HG03064 (cell line): Measurements from ENCODE around the gene DPM3.
"Not testable (repeated sequence)": the region's sequence is repeated elsewhere in the genome, so short reads cannot be mapped to it uniquely, and the experiment has no call there.

ENCODE experiments used
- ATAC-seq: cut with Tn5 transposase; IDR thresholded peaks from one replicate; pipeline ENCODE4 v1.9.1; 2021; ENCODE audit warnings: low read depth; ENCODE audit not compliant: unreplicated experiment

The DPM3 gene

DNA sequence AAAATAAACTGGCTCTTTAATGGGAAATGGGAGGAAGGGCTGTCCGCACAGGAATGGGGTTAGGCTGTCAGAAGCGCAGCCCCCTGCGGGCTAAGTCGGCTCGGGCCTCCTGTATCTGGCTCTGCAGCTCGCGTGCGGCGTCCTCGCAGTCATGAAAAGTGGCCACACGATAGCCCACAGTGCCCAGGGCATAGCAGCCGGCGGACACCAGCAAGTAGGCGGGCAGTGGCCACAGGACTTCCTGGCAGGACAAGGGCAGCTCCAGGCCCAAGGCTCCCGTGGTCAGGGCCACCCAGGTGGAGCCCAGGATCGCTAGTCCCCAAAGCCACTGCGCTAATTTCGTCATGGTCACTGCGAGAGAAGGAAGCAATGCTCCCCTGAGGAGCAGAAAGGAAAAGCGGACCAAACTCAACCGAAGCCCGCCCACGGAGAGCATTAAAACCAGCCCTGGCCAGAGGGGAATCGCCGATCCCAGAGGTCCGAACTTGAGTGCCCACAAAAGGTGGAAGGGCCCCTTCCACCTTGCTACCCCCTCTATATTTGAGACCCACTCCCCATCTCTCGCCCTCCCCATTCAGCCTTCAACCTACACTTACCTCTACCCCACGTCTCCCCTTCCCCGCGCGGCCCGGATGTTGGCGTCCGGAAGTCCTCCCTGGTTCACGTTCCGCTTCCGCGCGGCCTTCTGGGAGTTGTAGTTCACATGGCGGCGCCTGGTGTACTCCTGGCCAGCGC lies at the start of gene DPM3:
Gene DPM3 (minus strand): TSS at position 637 of the 735 bp plus-strand sequence. CDS start 291 bp downstream, at position 346.
- peak; percentile 48 for ATAC-seq

DNA sequence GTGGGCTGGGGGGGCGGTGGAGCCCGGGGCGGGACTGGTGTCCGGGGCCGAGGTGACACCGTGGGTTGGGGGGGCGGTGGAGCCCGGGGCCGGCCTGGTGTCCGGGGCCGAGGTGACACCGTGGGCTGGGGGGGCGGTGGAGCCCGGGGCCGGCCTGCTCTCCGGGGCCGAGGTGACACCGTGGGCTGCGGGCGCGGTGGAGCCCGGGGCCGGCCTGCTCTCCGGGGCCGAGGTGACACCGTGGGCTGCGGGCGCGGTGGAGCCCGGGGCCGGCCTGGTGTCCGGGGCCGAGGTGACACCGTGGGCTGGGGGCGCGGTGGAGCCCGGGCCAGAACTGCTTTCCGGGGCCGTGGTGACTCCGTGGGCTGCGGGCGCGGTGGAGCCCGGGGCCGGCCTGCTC lies 49.6 kb upstream of the DPM3 start:
- ATAC-seq: not testable (repeated sequence)

DNA sequence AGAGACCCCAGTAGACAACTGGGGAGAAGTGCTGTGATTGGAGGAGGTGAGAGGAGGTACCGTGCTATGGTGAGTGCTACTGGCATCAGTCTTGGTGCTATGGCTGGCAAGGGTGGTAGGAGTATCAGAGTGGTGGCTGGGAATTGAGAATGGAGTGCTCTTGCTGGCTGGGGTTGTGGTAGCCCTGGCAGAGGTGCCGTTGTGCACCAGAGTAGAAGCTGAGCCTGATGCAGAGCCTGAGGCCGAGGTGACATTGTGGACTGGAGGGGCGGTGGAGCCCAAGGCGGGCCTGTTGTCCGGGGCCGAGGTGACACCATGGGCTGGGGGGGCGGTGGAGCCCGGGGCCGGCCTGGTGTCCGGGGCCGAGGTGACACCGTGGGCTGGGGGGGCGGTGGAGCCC lies 47.9 kb upstream of the DPM3 start:
- no peak for ATAC-seq

- ATAC-seq: no peak
These were observed 47.1 kb upstream of the DPM3 start for GRCh38 chr1:155187456-155187891.

GRCh38 chr1:155186794-155187455 lies 46.6 kb upstream of the DPM3 start:
- ATAC-seq: no peak

DNA sequence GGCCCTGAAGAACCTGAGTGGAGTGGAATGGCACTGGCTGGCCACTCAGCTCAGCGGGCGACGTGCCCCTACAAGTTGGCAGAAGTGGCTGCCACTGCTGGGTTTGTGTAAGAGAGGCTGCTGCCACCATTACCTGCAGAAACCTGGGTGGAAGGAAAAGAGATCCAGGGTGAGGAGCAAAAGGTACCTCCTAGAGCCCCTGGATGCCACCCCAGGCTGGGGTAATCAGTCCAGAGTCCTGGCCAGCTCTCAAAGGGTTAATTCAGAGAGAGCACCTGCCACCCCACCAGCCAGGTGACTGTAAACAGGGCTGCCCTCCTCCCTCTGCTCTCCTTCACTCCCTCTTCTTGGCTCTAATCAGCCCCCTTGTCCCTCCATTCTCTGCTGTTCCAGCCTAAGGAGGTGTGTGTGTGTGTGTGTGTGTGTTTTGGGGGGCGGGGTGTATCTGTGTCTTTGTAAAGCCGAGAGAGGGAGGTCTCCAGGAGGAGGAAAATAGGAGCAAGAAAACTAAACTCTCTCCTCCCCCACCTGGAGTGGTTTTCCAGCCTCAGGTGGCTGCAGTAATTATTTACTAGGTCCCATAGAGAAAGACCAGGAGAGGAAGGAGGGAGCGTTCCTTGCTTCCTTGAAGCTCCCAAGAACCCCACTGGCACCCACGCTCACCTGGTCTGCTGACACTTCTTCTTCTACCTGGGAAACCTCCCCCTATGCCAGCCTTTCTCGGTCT lies 45.9 kb upstream of the DPM3 start:
- ATAC-seq: no peak

- ATAC-seq: no peak
These were observed 45.4 kb upstream of the DPM3 start for GRCh38 chr1:155185783-155186066.

DNA sequence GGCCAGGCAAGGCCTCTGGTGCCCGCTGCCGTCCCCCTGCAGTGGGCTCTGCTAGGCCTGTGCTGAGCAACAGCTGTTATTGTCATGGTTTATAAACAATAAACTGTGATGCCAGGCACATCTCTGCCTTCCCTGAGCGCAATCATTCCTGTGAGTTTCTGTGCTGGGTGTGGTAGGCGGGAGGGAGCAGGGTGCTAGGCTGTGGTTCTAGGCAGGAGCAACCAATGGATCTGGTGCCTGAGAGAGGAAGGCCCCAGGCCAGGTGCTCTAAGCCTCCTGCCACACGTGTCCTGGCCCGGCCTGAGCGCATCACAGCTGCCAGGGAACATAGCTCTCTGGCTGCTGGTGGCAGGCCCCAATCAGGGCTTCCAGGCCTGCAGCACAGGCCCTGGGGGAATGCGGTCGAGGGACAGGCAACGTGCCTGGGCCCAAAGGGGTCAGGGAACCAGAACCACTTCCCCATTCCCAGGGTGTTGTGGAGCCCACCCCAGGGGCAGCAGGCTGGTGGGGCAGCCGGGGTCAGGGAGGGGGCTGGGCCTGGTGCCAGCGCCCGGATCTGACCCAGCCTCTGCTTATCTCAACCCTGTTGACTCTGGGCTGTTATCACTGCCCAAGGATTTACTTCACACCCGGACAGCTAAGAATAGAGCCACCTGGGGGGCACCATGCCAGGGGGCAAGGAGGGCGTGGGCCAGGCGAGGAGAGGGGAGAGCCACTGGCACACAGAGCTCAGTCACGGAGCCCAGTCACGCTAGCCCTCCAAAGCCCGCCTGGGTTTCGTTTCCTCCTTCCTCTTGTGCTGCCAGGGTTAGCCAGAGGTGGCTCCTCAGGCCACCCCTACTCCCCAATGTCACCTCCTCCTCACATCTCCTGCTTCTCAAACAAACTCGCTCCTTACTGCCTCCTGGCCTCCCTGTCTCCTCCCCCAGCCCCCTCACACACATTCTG lies 44.8 kb upstream of the DPM3 start:
- ATAC-seq: no peak

DNA sequence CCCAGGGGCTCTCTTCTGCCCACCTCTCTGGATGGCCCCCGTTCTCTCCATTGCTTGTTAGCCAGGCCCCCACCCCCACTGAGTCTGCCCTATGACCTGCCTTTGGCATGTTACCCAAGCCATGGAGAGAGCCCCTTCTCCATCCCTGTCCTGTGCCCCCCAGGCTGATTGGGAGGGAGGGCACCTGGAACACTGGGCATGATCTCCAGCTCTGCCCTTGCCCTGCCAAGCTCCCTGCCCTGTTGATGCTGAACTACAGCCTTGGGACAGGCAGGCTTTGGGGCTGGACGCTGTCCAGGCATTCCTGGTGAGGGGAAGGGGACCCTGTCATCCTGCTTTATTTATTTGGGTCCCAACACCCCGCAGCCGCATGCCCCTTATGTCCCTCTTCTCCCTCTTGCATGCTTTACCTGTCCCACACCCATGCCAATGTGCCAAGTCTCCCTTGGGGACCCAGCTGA lies 44.0 kb upstream of the DPM3 start:
- no peak for ATAC-seq

DNA sequence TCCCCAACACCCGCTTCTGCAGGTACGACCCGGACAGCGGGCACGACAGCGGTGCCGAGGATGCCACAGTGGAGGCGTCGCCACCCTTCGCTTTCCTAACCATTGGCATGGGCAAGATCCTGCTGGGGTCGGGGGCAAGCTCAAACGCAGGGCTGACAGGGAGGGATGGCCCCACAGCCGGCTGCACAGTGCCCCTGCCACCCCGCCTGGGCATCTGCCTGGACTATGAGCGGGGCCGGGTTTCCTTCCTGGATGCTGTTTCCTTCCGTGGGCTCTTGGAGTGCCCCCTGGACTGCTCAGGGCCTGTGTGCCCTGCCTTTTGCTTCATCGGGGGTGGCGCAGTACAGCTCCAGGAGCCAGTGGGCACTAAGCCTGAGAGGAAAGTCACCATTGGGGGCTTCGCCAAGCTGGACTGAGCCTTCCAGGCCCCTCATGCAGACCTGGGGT lies 43.5 kb upstream of the DPM3 start:
- ATAC-seq: no peak

DNA sequence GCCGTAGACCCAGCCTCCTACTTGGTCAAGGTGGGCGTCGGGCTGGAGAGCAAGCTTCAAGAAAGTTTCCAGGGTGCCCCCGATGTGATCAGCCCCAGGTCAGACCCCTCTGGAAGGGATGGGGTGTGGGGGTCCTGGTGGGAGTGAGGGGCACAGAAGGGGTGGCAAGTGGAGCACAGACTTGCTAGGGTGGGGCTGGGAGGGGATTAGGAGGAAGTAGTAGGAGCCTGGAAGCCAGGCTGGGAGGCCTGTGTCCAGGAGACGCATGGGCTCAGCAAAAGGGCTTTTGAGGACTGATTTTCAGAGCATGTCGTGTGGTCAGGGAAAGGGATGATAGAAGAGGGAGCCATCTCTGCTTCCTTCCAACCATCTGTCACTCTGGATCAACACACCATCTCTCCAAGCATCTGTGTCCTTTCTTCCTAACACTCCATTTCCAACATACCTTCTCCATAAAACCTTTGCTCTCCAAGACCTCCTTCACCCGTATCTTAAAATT lies 41.8 kb upstream of the DPM3 start:
- ATAC-seq: no peak

- ATAC-seq: no peak
These were observed 41.2 kb upstream of the DPM3 start for GRCh38 chr1:155181371-155182051.

DNA sequence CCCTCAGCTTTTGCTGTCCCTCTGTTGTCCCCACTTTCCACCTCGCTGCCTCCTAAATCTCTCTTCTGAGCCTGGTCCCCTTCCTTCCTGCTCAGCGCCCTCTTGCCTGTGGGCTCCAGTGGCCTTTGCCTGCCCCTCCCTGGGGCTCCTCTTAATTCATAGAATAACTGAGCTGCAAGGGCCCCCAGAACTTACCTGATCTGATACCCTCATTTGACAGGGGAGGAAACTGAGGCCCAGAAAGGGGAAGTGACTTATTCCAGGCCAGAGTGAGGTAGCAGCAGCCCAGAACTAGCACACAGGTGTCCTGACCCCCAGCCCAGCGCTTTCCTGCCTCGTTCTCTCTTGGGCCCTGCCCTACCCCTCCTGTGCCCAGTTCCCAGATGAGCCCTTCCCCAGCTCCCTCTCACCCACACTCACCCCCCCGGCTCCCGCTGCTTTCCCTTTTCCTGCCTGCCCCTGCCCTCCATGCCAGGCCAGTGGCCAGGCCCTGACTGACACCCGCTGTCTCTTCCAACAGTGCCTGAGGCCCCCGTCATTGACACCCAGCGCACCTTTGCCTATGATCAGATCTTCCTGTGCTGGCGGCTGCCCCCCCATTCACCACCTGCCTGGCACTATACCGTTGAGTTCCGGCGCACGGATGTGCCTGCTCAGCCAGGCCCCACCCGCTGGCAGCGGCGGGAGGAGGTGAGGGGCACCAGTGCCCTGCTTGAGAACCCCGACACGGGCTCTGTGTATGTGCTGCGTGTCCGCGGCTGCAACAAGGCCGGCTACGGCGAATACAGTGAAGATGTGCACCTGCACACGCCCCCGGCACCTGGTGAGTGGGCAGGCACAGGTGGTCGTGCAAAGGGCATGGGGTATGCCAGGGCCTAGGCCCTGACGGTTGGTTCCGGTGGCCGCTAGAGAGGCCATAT lies 39.0 kb upstream of the DPM3 start:
- no peak for ATAC-seq

DNA sequence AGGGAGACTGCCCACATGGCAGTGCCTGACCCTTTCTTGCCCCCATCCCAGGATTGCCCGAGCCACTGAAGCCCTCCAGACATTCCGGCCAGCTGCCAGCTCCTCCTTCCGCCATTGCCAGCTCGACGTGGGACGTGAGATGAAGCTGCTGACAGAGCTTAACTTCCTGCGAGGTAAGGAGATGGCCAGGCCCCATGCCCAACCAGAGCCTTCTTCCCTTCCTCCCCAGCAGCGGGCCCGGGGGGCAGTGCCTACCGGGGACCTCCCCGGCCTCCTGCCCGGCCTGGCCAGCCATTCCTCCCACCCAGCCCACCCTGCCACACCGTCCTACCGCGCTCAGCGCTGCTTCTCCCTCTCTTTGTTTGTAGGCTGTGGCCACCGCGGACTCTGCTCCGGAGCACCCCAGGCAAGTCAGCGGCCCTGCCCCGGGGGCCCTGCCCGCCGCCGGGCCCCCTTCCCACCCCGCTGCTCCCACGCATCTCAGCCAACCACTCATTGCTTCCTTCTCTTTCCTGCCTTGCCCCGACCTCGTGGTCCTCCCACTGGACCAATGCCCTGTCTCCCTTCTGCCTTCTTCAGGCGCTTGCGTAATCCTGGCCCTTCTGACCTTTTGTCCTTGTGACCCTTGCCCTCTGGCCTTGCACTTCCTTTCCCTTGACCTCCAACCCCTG lies 38.2 kb upstream of the DPM3 start:
- ATAC-seq: no peak

DNA sequence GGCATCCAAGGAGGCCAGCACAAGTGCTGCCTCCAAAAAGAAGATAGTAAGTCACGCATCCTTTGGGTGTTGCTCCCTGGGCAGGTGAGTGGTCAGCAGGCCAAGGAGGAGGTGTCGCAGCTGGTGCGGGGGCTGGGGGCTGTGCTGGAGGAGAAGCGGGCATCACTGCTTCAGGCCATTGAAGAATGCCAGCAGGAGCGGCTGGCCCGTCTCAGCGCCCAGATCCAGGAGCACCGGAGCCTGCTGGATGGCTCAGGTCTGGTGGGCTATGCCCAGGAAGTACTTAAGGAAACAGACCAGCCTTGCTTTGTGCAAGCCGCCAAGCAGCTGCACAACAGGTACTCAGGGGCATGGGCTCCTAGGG lies 37.6 kb upstream of the DPM3 start:
- no peak for ATAC-seq

GRCh38 chr1:155177192-155177917 lies 37.0 kb upstream of the DPM3 start:
- no peak for ATAC-seq

GRCh38 chr1:155176544-155177071 lies 36.3 kb upstream of the DPM3 start:
- ATAC-seq: no peak
